ENCODE data around the gene TRERF1.
"Not testable (repeated sequence)": the region's sequence is repeated elsewhere in the genome, so short reads cannot be mapped to it uniquely, and the experiment has no call there.

TRERF1 gene

DNA sequence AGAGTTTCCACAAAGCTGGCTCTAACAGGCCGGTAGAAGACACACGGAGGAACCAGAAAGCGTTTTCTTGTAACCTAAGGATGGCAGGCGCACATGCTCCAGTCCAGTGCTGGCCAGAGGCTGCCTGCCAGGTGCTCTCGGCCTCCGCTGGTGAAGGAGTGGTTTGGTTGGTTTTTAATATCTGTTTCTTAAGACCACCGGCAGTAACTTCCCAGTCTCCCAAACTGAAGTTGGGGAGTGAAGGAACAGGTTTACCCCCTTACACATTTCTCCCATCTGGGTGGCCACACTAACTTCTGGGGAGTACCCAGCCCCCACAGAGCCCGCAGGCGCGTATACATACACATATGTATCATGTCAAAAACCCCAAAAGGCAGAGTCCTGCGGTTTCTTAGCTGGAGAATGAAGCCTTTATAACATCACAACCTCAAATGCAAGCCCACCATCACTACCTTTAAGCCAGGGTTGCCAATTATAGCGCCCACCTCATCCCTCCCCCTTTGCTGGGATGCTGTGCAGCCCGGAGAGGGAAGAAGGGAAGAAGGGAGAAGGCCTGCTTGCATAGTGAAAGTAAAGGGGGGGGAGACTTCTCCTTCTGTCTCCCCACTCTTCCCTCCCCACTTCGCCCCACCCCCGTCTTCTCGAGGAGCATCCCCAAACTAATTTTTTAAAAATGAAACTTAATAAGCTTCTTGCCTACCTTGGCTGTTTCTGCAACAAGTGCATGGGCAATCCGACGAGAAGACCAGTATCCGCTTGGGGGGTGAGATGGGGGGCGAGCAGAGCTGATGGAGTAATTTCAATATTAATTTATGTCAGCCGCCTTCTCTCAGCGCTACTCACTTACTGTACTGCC is 1.0 kb downstream of the TRERF1 start:
- DNase-seq: no peak

GRCh38 chr6:42449917-42450476 is 1.7 kb downstream of the TRERF1 start:
- no peak for DNase-seq

DNA sequence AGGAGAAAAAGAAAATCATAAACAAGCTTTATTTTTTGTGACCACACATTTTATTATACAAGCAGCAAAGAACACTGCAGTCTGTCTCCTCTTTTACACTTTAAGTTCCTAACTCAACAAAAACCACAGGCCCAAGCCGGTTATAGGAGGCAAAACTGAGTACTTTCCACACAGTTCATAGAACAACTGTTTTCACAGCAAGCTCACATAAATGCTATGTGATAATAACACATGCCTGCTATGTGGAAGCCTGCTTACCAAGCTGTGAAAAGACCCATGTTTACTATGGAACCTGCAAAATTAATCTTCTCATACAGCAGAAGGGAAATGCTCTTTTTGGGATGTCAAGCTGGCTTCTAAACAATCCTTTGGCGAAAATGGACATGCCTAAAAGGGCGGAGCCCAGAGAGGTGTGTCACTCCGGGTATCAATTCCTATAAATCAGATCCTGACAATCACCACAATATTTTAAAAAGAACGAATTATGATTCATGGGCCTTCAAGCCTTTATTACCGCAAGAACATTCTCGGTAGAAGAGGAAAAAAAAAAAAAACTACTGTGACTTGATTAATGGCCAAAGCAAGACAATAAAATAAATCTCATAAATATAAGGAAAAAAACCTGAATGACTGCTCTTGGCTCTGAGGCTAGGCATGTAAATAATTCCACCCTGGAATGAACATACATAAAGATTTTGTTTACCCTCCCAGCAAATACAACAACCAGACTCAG is 2.6 kb downstream of the TRERF1 start:
- no peak for DNase-seq

- DNase-seq: no peak
These were observed 3.3 kb downstream of the TRERF1 start for GRCh38 chr6:42448391-42448790.

DNA sequence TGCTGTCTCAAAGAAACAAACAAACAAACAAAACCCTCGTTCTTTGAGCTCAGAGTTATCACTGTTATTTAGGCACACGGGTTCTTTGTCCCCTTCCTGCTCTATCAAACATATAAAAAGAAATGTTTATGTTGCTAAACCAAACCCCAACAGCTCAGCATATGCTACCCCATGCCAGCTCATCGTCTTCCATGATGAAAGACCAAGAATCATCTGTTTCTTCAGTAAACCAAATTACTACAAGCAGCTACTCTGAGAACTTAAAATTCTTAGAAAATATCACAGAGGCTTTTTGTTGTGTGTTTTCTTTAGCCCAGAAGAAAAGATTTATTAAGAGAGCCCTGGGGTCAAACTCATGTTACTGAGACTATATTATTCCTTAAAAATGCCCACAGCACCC is 4.7 kb downstream of the TRERF1 start:
- DNase-seq: no peak

DNA sequence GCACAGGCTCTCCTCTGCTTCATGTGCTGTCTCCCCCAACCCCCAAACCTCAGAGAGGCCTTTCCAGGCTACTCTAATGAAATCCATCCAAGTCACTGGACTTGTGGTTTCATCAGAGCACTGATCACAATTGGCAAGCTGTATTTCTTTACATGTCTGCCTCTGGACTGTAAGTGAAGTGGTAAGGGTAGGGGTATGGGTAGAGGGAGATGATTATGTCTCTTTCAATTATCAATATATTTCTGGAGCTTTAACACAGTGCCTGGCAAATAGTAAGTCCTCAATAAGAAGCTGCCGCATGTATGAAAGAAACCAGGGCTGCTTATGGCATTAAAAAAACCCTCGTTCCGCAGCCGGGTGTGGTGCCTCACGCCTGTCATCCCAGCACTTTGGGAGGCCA is 5.4 kb downstream of the TRERF1 start:
- no peak for DNase-seq

- DNase-seq: not testable (repeated sequence)
These were observed 5.8 kb downstream of the TRERF1 start for GRCh38 chr6:42445955-42446354.

- DNase-seq: no peak
These were observed 8.2 kb downstream of the TRERF1 start for GRCh38 chr6:42443312-42444060.

- no peak for DNase-seq
These were observed 10.0 kb downstream of the TRERF1 start for GRCh38 chr6:42441697-42442081.

DNA sequence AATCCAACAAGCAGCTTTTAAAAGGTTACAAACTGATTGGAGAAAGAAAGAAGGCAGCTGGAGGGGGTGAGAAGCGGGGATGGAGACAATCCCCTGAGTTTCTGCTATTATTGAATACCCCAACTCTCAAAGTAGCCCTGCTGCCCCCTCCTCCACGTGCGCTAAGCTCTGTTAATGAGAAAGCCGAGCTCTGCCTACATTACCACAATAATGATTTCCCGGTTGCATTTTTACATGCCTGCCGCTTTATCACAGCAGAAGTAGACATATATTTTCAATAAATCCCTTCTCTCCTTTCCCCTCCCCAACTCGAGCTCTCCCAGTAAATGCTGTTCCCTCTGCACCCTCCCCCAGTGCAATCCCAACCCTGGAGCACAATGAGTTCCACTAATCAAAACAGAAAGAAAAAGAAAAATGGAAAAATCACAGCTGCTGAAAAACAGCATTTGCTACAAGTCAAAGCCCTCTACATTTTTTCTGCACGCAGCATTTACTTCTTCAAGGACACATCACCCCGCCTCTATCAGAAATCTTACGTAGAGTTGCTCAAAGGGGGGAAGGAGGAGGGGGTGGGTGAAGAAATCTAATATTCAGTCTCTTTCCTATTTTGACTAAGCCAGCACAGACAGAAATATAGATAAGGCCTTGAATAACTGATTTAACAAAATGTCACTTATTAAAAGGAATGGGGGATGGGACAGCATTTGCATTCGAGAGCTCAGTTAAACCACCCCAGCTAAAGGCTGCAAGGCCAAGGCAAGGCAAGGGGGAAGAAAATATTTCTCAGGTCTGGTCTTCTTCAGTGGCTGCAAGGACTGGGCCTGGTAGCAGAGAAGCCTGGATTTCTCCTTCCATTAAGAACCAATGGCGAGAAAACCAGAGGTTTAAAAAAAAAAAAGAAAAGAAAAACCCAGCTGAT is 10.7 kb downstream of the TRERF1 start:
- DNase-seq: no peak

GRCh38 chr6:42440027-42440426 is 11.7 kb downstream of the TRERF1 start:
- DNase-seq: no peak

DNA sequence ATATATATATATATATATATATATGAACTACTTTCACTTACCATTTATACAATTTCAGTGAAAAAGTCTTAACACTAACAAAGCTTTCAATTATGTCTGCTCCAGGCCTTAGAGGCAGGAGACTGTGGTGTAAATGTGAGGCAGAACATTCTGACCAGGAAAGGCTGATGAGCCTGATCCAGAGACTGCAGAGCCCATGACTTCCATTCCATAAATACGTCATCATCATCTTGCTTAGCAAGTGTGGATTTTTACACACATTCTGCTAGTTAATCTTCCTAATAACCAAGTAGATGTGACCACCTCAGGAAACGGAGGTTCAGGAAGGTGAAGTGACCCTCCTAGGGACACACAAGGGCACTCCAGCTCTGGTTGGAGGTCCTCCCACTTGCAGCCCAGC is 14.9 kb downstream of the TRERF1 start:
- no peak for DNase-seq

- DNase-seq: no peak
These were observed 17.5 kb downstream of the TRERF1 start for GRCh38 chr6:42434237-42434636.

DNA sequence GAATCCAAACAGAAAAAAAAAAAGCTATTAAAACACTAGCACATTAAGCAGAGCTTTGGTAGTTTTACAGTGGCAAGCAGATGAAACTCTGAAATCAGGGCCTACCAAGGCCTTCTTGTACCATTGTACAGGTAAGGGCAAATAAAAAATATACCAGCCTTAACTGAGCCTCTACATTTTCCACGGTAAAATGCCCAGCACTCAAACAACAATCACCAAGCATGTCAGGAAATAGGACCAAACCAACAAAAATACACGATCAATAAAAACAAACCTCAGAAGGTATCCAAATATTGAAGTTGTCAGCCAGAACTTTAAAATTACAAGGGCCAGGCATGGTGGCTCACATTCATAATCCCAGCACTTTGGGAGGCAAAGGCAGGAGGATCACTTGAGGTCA is 18.3 kb downstream of the TRERF1 start:
- DNase-seq: no peak

- no peak for DNase-seq
These were observed 19.8 kb downstream of the TRERF1 start for GRCh38 chr6:42431877-42432276.

DNA sequence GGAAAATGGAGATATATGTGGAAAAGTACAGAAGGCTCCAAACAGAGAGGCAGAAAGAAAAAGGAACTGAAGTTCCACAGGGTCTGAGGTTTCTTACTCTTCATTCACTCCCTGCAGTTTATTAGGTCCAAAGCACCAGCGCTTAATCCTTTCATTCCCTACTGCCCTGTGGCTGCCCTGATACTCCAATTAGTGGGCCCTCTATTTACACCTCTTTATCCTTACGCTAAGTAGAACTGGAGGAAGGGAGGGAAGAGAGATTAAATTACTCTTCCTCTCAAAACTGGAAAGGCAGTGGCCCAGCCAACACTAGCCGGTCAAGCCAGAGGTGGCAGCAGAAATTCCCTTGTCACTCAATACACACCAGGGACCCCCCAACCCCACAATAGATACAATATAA is 20.4 kb downstream of the TRERF1 start:
- DNase-seq: no peak

GRCh38 chr6:42429836-42430235 is 21.9 kb downstream of the TRERF1 start:
- DNase-seq: no peak

GRCh38 chr6:42429042-42429585 is 22.6 kb downstream of the TRERF1 start:
- DNase-seq: no peak

GRCh38 chr6:42428326-42429041 is 23.2 kb downstream of the TRERF1 start:
- no peak for DNase-seq

GRCh38 chr6:42427871-42428270 is 23.9 kb downstream of the TRERF1 start:
- DNase-seq: no peak

DNA sequence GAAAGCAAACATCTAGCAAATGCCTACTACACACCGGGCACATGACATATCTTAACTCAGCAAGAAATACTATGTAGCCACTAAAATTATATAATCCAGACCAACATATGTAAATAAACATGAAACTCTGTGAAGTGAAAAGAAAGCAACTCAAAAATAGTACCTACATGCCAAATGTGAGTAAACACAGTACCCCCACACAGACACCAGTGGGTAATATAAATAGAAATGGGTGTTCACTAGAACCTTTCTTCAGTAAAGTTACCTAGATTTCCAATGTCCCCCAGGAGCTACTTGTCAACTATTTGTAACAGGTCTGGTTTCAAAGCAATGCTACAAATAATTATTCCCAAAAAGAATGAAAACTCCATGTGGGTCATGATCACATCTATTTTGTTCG is 25.5 kb downstream of the TRERF1 start:
- no peak for DNase-seq
